Caco-2 (cell line): ENCODE data around the gene KCNH2. TPM values are rescaled to one million over a fixed set of nuclear protein-coding genes. Genes with fewer than 3 reads are reported as not detected.

Source experiments
- BruUV-seq: library from RNA; stranded (reverse); fragments of 400-500 nt; replicated peaks from 2 replicates; lab custom pipeline; 2021; lab: Mats Ljungman, UMichigan
- CTCF ChIA-PET: fragments of 300-600 bp; sonication (Branson Sonifier 250); formaldehyde crosslinking; loops from one replicate; lab custom pipeline; 2022; ENCODE audit warnings: antibody characterized with exemption; lab: Charles Lee
- POLR2A ChIA-PET: fragments of 300-600 bp; sonication (Branson Sonifier 250); formaldehyde crosslinking; loops from one replicate; lab custom pipeline; 2022; ENCODE audit warnings: antibody characterized with exemption; lab: Charles Lee
- DNase-seq, 2 experiments: peaks; one replicate each; pipeline versions ENCODE4 v3.0.0 to v3.0.0-alpha.2; 2020 to 2022
- H3K27me3 ChIP-seq: replicated peaks from 2 replicates; pipeline ENCODE4 v1.6.0; 2011; ENCODE audit warnings: low read length; ENCODE audit not compliant: control insufficient read depth, insufficient read depth
- H3K36me3 ChIP-seq: 2 replicates; pipeline ENCODE4 v1.5.1; 2011; ENCODE audit warnings: low read length; ENCODE audit not compliant: control insufficient read depth, insufficient read depth
- H3K4me1 ChIP-seq: fragments of 250-450 bp; sonication (Bioruptor Pico); 2 replicates; pipeline ENCODE4 v1.5.1; 2020; ENCODE audit warnings: mild to moderate bottlenecking
- H3K4me3 ChIP-seq: 2 replicates; pipeline ENCODE4 v1.5.1; 2011; ENCODE audit warnings: low read depth, mild to moderate bottlenecking, control low read depth, low read length
- H3K9me3 ChIP-seq: fragments of 250-450 bp; sonication (Bioruptor Pico); 2 replicates; pipeline ENCODE4 v1.5.1; 2020; ENCODE audit warnings: mild to moderate bottlenecking, moderate library complexity
- H3K27ac Mint-ChIP-seq: one replicate; pipeline ENCODE4 v1.8.0; 2022; ENCODE audit warnings: mixed read lengths; ENCODE audit not compliant: unreplicated experiment
- H3K27me3 Mint-ChIP-seq: one replicate; pipeline ENCODE4 v1.8.0; 2022; ENCODE audit warnings: mixed read lengths; ENCODE audit not compliant: insufficient read depth, unreplicated experiment
- H3K36me3 Mint-ChIP-seq: one replicate; pipeline ENCODE4 v1.8.0; 2022; ENCODE audit warnings: mild to moderate bottlenecking, mixed read lengths; ENCODE audit not compliant: insufficient read depth, unreplicated experiment
- H3K4me1 Mint-ChIP-seq: one replicate; pipeline ENCODE4 v1.8.0; 2022; ENCODE audit warnings: low read depth, mixed read lengths; ENCODE audit not compliant: unreplicated experiment
- H3K4me3 Mint-ChIP-seq: one replicate; pipeline ENCODE4 v1.8.0; 2022; ENCODE audit warnings: mild to moderate bottlenecking, moderate library complexity, mixed read lengths; ENCODE audit not compliant: unreplicated experiment
- H3K9me3 Mint-ChIP-seq: one replicate; pipeline ENCODE4 v1.8.0; 2022; ENCODE audit warnings: mixed read lengths; ENCODE audit not compliant: unreplicated experiment
- intact Hi-C: fragments of 100-400 bp; cut with micrococcal nuclease; formaldehyde crosslinking; loops from one replicate; pipeline ENCODE4 v1.10.0; 2022; ENCODE audit not compliant: unreplicated experiment
- total RNA-seq: library from RNA; stranded (reverse); gene quantifications from 2 replicates; pipeline ENCODE4 v1.2.3, GENCODE V29; 2022
- TF ChIP-seq, protein P1 (sequence below), 2 experiments: fragments of 200-600 bp in 1 of 2; IDR thresholded peaks; 1 replicate in 1 of 2; 2 replicates in 1 of 2; pipeline versions ENCODE4 v1.5.1 to v1.8.0; 2011 to 2022; ENCODE audit warnings: antibody characterized with exemption in 1 of 2, control low read depth in 1 of 2, inconsistent platforms in 1 of 2, low read depth in 1 of 2, low read length in 1 of 2, mild to moderate bottlenecking in 1 of 2, moderate library complexity in 1 of 2; ENCODE audit not compliant: insufficient read depth in 1 of 2, severe bottlenecking in 1 of 2, unreplicated experiment in 1 of 2

The KCNH2 gene
- total RNA-seq, 1 experiment from 2014 or later, result 0.66 TPM

DNA sequence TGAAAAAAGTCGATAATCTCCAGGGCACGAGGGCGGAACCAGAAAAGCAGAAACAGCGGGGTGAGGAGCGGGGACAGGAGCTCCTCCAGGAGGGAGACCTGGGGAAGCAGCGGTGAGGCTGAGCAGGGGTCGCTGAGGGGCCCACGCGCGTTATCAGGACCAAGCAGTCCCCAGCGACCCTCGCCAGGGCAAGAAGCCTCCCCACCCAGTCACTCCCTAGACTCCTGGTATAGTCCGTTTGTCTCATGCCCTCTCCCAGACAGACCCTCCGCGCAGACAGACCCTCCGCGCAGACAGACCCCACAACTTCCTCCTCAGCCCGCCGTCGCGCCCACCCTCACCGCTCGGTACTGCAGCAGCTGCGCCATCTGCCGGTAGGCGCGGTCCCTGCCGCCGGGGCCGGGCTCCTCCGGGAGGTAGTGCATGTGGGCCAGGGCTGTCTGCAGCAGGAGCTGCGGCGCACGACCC, 39.9 kb upstream of the KCNH2 start:
- intact Hi-C loops, result loop anchor here (1.0 kb wide), 2 partner anchors 10 to 55 kb away; partner anchors contain the start of gene ABCB8
- Mint-ChIP-seq H3K27me3 (peaks cover 6% of the 10 kb centered on the region), H3K4me3 (peak overlapping the region; percentile 77), H3K36me3 (no peaks in the 10 kb centered on the region), H3K4me1 (peaks cover 12% of the 10 kb centered on the region), H3K9me3 (no peaks in the 10 kb centered on the region), H3K27ac (peak overlapping the region; percentile 80)
- no peaks in the 10 kb centered on the region for H3K9me3 ChIP-seq
- TF ChIP-seq, protein P1, sequence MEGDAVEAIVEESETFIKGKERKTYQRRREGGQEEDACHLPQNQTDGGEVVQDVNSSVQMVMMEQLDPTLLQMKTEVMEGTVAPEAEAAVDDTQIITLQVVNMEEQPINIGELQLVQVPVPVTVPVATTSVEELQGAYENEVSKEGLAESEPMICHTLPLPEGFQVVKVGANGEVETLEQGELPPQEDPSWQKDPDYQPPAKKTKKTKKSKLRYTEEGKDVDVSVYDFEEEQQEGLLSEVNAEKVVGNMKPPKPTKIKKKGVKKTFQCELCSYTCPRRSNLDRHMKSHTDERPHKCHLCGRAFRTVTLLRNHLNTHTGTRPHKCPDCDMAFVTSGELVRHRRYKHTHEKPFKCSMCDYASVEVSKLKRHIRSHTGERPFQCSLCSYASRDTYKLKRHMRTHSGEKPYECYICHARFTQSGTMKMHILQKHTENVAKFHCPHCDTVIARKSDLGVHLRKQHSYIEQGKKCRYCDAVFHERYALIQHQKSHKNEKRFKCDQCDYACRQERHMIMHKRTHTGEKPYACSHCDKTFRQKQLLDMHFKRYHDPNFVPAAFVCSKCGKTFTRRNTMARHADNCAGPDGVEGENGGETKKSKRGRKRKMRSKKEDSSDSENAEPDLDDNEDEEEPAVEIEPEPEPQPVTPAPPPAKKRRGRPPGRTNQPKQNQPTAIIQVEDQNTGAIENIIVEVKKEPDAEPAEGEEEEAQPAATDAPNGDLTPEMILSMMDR (IDR thresholded peaks at IDR 0.05; ENCODE audit: insufficient read depth in 1 of 2, low read depth in 1 of 2, low read length in 1 of 2, severe bottlenecking in 1 of 2, unreplicated experiment in 1 of 2), result peak; percentile 91 to 98
- peak; percentile 74 to 89 for DNase-seq
- H3K4me3 ChIP-seq, result peak overlapping the region; percentile 33
- BruUV-seq, result no TSS peak
- CTCF ChIA-PET, result interaction anchor here (0.7 to 3.3 kb wide), 13 partner anchors 8 to 176 kb away, joined by 3 to 54 read pairs (median 4); partner anchors contain the start of genes ABCB8 and FASTK
- POLR2A ChIA-PET, result interaction anchor here (1.3 kb wide), 1 partner anchor 10 kb away, joined by 4 read pairs; the partner anchor contains the start of gene ABCB8
- H3K4me1 ChIP-seq, result peaks cover 26% of the 10 kb centered on the region
- H3K27me3 ChIP-seq, result no peaks in the 10 kb centered on the region
- no peaks in the 10 kb centered on the region for H3K36me3 ChIP-seq

DNA sequence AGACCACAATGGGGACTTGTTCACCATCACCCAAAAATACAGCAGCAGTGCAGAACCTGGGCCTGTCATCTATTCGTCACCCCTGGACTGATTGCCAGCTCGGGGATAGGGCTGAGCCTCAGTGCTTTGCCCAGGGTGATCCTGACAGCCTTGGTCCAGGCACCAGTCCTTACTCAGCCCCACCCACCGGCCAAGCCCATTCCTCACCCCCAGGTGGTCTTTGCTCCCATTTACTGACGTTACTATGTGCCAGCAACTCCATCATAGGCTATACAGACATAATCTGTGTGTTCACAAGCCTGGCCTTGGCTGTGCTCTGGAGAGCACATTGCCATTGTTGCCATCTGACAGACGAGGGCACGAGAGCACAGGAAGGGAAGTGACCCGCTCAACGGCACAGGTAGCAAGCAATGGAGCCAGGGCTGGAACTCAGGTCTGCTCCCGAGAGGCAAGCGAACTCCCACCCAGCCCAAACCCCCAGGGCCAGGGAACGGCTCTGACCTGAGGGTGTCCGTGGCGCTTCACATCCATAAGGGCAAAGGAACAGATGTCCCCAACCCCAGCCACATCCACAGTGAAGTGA, 39.3 kb upstream of the KCNH2 start:
- Mint-ChIP-seq H3K4me3 (peak overlapping the region; percentile 77), H3K9me3 (no peaks in the 10 kb centered on the region), H3K27me3 (peaks cover 4% of the 10 kb centered on the region), H3K36me3 (no peaks in the 10 kb centered on the region), H3K27ac (peak overlapping the region; percentile 80), H3K4me1 (peaks cover 17% of the 10 kb centered on the region)
- ChIA-PET POLR2A (no interaction called here), CTCF (interaction anchor here (1.0 to 3.3 kb wide), 4 partner anchors 10 to 54 kb away, joined by 3 to 54 read pairs (median 22); partner anchors contain the start of gene ABCB8)
- TF ChIP-seq, protein P1 (IDR thresholded peaks at IDR 0.05; ENCODE audit: insufficient read depth in 1 of 2, low read depth in 1 of 2, low read length in 1 of 2, severe bottlenecking in 1 of 2, unreplicated experiment in 1 of 2), result no peak
- H3K4me3 ChIP-seq, result no peak overlapping the region
- no peaks in the 10 kb centered on the region for H3K27me3 ChIP-seq
- no TSS peak for BruUV-seq
- H3K36me3 ChIP-seq, result no peaks in the 10 kb centered on the region
- peaks cover 31% of the 10 kb centered on the region for H3K4me1 ChIP-seq
- intact Hi-C loops, result no loop called here
- DNase-seq, result no peak
- no peaks in the 10 kb centered on the region for H3K9me3 ChIP-seq

DNA sequence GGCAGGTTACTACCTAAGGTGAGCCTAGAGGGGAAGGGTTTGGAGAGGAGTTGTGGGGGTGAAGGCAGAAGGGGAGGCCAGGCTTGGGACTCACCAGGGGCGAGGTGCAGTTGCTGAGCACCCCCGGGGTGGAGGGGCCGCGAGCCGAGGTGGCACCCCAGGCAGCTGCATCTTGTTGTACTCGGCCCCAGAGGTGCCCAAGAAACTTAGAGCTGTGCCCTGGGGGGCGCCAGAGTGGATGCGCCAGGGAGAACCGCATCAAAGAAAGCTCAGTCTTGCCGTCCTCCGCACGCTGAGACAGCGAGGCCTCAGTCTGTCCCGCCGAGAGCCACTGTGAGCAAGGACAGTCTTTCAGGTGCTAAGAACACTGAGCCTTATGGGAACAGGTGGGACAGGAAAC, 38.8 kb upstream of the KCNH2 start:
- H3K36me3 ChIP-seq, result no peaks in the 10 kb centered on the region
- Mint-ChIP-seq H3K27me3 (peaks cover 4% of the 10 kb centered on the region), H3K4me3 (no peak overlapping the region), H3K9me3 (no peaks in the 10 kb centered on the region), H3K36me3 (no peaks in the 10 kb centered on the region), H3K27ac (no peak overlapping the region), H3K4me1 (peaks cover 22% of the 10 kb centered on the region)
- no peaks in the 10 kb centered on the region for H3K9me3 ChIP-seq
- ChIA-PET CTCF (interaction anchor here (1.1 kb wide), 1 partner anchor 31 kb away, joined by 3 read pairs; no protein-coding TSS in a partner anchor), POLR2A (no interaction called here)
- intact Hi-C loops, result no loop called here
- H3K27me3 ChIP-seq, result no peaks in the 10 kb centered on the region
- TF ChIP-seq, protein P1 (IDR thresholded peaks at IDR 0.05; ENCODE audit: insufficient read depth in 1 of 2, low read depth in 1 of 2, low read length in 1 of 2, severe bottlenecking in 1 of 2, unreplicated experiment in 1 of 2), result no peak
- DNase-seq, result no peak
- BruUV-seq, result no TSS peak
- H3K4me3 ChIP-seq, result no peak overlapping the region
- H3K4me1 ChIP-seq, result peaks cover 37% of the 10 kb centered on the region
